GM18858 (cell line): ENCODE data around the gene CFL2.
"Not testable (repeated sequence)": the region's sequence is repeated elsewhere in the genome, so short reads cannot be mapped to it uniquely, and the experiment has no call there.

Experiments
- ATAC-seq: cut with Tn5 transposase; IDR thresholded peaks from one replicate; pipeline ENCODE4 v1.9.1; 2021; ENCODE audit not compliant: unreplicated experiment

The CFL2 gene

DNA sequence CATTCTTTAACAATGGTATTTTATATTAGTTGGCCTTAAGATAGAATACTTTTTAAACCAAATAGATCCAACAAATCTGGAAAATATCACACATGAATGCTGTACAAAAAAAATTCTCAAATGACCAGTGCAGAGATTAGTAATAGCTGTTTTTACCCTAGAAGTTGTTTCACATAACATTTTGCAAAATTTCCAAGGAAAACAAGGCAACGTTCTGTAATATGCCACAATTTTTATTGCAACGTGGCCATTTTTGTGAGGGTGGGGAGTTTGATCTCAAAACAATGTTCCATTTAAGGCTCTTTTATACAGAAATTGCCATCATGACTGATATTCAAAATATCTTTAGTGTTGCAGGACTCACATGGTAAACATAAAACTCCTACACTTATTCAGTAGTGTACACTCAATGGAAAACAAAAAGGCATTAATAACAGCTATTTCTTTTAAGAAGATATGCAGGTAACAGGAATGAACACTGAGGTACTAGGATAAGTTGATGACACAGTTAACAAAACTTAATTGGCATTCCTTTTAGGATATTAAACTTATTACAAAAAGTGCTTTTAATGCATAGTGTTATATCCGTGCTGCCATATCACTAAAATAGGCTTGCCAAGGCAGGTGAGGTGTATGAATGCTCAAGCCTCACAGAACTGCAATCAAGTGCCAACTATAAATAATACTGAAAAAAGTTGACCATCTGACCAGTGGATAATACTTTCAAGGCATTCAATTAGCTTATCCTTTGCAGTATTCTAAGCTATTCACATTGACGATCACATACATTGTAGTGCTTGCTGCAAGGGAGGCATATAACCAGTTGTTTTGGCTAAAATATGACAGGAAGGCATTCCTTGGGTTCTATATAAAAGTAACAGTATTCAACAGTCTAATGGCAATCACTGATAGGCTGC is 2.3 kb downstream of the CFL2 start:
- ATAC-seq = no peak

DNA sequence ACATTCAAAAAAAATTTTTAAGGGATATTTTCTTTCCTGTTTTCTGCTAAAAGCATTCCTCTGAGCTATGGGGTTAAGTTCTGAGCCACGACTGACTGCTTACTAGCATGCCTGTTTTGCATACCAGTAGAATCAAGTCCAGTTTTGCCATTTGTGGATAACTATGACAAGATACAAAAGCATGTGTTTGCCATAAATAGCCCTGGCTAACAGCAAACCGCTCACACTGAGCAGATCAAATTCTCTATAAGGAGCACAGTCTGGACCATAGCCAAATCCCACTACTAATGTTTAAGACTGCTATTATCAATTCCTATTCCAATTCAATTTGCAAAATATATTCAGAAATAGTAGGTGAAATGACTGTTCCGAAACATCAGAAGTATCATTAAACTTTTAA is 3.2 kb downstream of the CFL2 start:
- ATAC-seq = peak; percentile 60

- ATAC-seq = no peak
Observed at GRCh38 chr14:34710744-34711143, 3.6 kb downstream of the CFL2 start.

DNA sequence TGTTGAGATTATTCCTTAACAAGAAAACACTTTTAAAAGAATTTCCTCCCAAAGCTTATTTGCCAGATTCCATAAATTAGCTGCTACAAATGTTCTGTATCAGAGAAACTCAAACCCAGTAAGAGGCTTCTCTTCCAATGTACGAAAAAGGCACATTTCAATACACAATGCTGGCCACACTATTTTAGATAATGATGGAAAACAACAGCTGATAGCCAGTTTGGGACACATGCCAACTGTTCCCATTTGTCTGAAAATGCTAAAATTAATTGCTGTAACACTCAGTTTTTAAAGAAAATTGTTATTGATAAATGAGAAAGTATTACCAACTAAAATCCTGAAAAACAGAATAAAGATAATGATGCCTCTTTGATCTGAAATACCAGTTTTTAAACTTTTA is 4.4 kb downstream of the CFL2 start:
- ATAC-seq = no peak

- ATAC-seq = no peak
Observed at GRCh38 chr14:34707722-34708121, 6.7 kb downstream of the CFL2 start.

DNA sequence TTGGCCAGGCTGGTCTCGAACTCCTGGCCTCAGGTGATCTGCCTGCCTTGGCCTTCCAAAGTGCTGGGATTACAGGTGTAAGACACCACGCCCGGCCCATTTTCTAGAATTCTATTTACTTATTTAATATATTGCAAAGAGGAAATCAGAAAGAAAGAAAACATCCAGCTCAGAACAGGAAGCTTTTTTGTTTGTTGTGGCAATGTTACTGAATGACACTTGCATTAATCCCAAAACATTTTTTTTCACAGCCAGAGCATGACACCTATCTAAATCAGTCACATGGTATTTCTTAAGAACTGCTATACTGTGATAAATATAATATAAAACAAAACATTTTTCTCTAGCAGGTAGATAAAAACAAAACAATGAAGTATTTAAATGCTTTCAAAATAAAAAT is 12.6 kb downstream of the CFL2 start:
- no peak for ATAC-seq

DNA sequence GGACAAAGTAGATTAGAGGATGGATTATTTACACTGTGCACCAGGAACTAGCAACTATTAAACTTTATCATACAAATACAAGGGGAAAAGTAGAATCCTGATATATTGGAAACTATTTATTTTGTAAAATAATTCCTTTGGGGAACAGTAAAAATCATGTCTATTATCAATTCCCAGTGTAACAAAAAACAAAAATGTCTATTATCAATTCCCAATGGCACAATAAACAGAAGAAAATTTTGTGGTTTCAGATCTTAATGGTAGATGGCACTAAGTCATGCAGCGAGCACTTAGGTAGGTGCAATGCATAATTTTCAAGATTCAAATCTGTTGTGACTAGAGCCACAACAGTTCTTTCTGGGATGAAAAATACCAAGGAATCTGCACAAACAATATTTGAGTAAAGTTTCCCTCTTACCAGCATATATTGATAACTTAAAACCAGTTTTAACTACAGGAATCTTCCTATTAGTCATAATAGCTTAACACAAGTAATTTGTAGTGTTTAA is 13.7 kb downstream of the CFL2 start:
- no peak for ATAC-seq

DNA sequence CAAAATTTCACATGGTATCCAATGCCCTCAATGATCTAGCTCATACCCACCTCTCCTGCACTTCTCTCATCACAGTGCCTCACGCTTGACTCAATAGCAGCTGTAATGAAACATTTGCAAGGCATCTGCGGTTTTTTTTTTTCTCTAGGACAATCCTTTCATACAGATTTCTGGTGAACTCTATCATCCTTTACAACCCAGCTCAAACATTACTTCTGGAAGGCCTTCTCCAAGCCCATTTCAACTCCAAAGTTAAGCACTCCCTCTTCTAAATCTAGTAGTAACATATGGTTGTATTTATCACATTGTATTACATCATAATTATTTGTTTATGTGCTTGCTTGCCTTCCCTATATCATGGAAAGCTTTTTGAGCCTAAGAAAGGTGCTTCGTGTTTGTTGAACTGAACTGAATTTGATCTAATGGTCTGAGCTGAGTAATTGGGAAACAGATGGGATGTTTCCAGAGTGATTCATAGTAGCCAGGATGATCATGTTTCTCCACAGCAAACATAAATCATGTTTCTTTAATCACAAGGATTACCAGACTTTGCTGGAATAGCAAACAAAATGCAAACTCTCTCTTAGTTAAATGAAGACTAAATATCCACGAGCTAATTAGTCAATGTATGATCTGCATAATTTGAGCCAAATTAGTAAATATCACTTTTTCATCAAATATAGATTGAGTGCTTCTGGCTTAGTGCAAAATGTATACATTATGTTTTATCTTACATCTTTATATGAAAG is 14.3 kb downstream of the CFL2 start:
- ATAC-seq = no peak

DNA sequence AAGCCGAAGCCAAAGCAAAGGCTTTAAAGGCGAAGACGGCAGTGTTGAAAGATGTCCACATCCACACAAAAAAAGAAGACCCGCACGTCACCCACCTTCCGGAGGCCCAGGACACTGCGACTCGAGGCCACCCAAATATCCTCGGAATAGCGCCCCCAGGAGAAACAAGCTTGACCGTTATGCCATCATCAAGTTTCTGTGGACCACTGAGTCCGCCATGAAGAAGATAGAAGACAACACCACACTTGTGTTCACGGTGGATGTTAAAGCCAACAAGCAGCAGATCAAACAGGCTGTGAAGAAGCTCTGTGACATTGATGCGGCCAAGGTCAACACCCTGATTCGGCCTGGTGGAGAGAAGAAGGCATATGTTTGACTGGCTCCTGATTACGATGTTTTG is 20.2 kb downstream of the CFL2 start:
- ATAC-seq = not testable (repeated sequence)

DNA sequence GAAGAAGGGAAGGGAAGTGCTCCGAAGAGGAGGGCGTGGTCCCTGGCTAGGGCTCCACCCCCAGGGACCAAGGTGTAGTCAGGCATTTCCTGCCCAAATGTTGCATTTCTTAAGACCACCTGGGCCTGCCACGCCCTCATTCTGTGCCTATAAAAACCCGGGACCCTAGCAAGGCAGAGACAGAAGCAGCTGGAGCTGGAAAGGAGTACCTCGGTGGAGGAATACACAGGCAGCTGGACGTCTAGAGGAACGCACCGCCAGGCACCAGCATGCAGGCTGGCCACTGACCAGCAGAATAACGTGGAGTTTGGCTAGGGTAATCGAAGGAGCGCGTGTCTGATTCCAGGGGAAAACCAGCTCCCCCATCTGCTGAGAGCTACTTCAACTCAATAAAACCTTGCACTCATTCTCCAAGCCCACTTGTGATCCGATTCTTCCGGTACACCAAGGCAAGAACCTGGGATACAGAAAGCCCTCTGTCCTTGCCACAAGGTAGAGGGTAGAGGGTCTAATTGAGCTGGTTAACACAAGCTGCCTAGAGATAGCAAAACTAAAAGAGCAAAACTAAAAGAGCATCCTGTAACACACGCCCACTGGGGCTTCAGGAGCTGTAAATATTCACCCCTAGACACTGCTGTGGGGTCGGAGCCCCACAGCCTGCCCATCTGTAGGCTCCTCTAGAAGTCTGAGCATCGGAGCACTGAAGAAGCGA is 21.0 kb downstream of the CFL2 start:
- ATAC-seq = no peak

DNA sequence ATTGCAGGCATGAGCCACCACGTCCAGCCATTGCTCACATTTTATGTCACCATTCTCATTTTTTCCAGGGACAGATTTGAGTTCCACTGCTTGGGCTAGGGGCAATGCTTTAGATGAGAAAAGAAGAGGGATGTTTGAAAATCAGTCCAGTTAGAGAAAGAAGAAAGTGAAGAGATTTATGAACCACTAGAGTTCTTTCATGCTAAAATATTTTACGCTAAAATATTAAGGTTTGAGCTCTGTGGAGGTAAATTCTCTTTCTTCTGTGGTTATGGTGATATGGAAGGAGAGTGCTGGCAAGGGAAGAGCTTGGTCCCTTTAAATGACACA is 21.5 kb downstream of the CFL2 start:
- ATAC-seq = no peak

- ATAC-seq = no peak
Observed at GRCh38 chr14:34692348-34692747, 22.0 kb downstream of the CFL2 start.

DNA sequence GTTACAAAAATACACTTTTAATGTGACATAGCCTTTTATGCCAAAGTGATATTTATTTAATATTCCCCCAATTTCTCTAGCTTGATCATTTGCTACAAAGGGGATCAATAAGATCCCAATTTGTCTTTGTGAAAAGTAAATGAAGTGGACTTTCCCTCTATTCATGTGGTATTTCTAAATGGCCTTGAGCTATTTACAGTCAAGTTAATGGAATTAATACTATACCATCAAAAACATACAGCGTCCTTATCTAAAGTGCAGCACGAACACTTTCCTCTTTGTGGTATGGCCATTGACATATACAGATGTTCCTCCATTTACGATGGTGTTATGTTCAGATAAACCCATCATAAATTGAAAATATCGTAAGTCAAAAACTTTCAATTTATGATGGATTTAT is 23.2 kb downstream of the CFL2 start:
- ATAC-seq = no peak

DNA sequence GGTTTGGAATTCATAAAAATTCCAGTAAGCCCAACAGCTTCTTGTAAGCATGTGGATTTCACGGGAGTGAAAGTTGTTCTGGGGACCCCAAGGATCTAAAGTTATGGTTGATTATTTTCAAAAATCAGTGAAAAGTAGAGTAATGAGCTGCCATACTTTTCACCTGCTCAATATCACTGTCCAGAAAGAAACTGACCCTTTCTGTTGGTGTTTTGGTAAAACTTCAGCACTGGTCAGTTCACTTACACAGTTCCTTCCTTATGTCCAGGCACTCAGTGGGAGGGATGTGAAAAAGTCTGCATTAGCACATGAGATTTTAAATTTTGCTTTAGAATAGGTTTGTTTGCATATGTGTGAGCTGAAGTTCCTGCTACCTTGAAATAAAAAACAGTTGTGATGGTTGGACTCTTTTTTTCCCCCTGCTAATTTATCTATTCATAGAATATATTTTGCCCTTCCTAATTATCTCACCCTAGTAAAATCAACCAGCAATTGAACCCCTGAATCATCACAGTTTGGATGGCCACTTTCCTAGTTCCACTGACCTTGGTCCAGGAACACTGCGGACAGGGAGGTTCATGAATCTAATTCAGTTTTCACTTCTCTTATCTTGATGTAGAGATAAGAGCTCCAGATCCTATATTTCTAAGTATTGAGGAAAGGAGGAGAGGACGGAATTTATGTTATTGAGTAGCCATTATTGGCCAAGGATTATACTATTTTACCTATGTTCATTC is 25.8 kb downstream of the CFL2 start:
- ATAC-seq = no peak

DNA sequence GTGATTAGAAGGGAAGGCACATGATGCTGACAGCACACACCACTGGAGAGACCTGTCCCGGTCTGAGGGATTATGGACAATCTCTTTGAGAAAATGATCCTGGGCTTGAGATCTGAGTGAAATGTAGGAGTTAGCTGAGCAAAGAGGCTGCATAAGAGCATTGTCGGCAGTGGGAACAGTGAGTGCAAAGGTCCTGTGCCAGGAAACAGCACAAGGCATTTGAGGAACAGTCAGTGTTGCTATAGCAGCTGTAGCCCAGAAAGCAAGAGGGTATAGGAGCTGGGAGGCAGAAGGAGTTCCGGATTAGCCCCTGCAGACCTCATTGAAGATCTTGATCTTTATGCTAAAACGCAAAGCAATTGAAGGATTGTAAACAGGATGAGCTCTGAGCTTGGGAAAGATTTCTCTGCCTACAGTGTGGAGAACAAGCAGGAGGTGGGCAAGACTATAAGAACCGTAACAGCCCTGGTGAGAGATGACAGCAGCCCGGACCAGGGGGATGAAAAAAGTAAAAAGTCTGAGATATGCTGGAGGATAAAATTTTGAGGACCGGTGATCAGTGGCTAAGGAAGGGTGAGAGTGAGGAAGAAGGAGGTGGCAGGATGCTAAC is 28.5 kb downstream of the CFL2 start:
- ATAC-seq = no peak

- ATAC-seq = no peak
Observed at GRCh38 chr14:34684578-34684977, 29.8 kb downstream of the CFL2 start.

DNA sequence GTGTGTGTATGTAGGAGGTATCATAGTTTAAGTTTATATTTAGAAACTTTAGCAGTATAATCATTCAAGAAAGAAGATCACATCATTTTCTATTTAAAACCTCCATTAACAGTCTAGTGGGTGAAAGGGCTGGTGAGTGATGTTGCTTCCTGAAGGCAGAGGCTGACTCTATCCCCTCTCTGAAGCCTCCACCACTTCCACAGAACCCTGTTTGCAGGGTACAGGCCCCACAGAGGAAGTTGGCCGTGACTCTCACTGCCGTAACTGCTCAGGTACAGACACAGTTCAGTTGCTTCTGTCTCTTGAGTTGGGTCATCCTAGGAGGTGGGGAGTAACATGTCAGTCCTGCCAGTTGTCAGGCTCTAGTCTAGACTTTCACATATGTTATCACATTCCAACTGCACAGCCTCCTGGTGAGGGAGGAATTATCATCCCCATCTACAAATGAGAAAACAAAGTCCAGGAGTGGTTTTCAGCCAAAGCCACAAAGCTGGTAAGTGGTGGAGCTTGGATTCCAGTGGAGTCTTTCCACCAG is 31.5 kb downstream of the CFL2 start:
- no peak for ATAC-seq

DNA sequence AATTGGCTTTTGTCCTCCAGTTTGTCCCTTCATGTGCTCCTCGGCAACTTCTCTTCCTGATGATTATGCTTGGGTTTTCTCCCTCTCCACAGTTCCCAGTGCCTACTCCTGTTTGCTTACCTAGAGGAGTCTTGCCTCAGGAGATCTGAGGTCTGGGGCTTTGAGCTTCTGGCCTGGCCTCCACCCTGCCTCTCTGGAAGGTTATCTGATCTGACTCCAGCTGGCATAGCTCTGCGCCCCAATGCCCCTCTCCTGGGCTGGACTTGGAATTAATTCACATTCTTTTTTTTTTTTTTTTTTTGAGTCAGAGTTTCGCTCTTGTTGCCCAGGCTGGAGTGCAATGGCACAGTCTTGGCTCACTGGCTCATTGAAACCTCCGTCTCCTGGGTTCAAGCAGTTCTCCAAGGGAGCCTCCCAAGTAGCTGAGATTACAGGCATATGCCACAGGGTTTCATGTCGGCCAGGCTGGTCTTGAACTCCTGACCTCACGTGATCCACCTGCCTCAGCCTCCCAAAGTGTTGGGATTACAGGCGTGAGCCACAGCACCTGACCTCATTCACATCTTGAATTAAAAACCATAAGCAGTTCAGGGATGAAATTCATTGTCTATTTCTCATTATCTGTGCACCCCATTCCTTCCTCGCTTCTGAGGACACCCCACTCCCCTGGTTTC is 33.5 kb downstream of the CFL2 start:
- no peak for ATAC-seq

DNA sequence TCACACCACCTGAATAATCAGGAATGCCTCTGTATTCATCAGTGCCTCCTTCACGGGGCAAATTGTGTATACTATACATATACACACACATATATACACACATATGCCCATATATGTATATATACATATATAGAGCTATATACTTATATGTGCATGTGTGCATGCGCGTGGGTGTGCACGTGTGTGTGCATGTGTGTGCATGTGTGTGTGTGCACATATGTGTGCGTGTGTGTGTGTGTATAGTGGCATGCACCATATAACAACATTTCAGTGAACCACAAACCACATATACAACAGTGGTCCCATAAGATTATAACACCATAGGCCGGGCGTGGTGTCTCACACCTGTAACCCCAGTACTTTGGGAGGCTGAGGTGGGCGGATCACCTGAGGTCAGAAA is 35.7 kb downstream of the CFL2 start:
- no peak for ATAC-seq

- no peak for ATAC-seq
Observed at GRCh38 chr14:34678306-34678705, 36.1 kb downstream of the CFL2 start.
